ENCODE data around the gene IRX6. TPM values are rescaled to one million over a fixed set of nuclear protein-coding genes. Genes with fewer than 3 reads are reported as not detected.

IRX6 gene
- total RNA-seq, 1 experiment from 2014 or later: 0.22 TPM

GRCh38 chr16:55372792-55373488 is 48.9 kb downstream of the IRX6 start:
- ChIA-PET POLR2A (no interaction called here), CTCF (interaction anchor here (0.6 to 1.0 kb wide), 5 partner anchors 25 to 351 kb away, joined by 3 to 4 read pairs (median 3); partner anchors contain the start of gene IRX6)
- no peak overlapping the region for H3K27ac Mint-ChIP-seq
- no peak overlapping the region for H3K4me3 Mint-ChIP-seq
- peaks cover 24% of the 10 kb centered on the region for H3K27me3 Mint-ChIP-seq (ENCODE audit: low read depth)
- ATAC-seq: no peak
- TF ChIP-seq USF2 (CRISPR knock-in tag; IDR thresholded peaks at IDR 0.05): no peak
- TF ChIP-seq NR2C2 (CRISPR knock-in tag; IDR thresholded peaks at IDR 0.05): no peak
- no peak for TF ChIP-seq GABPB1 (CRISPR knock-in tag; IDR thresholded peaks at IDR 0.05)
- no peak for TF ChIP-seq PRDM15 (CRISPR knock-in tag; IDR thresholded peaks at IDR 0.05)
- no peak for TF ChIP-seq JUN (CRISPR knock-in tag; IDR thresholded peaks at IDR 0.05)
- TF ChIP-seq ZNF671 (CRISPR knock-in tag; IDR thresholded peaks at IDR 0.05): no peak
- TF ChIP-seq ZNF121 (CRISPR knock-in tag; IDR thresholded peaks at IDR 0.05): no peak
- no peak for TF ChIP-seq NFE2L1 (CRISPR knock-in tag; IDR thresholded peaks at IDR 0.05)
- TF ChIP-seq ZNF423 (CRISPR knock-in tag; IDR thresholded peaks at IDR 0.05): no peak
- TF ChIP-seq CREM (CRISPR knock-in tag; IDR thresholded peaks at IDR 0.05): no peak
- no peak for TF ChIP-seq KAT7 (CRISPR knock-in tag; IDR thresholded peaks at IDR 0.05; ENCODE audit: borderline replicate concordance)
- TF ChIP-seq AR (CRISPR knock-in tag; IDR thresholded peaks at IDR 0.05): no peak
- TF ChIP-seq GTF2I (CRISPR knock-in tag; conservative IDR thresholded peaks at IDR 0.05): no peak
- TF ChIP-seq PREB (CRISPR knock-in tag; IDR thresholded peaks at IDR 0.05; ENCODE audit: borderline replicate concordance): no peak
- no peak for TF ChIP-seq E2F4 (CRISPR knock-in tag; IDR thresholded peaks at IDR 0.05; ENCODE audit: borderline replicate concordance, low read depth)
- TF ChIP-seq ZMAT4 (CRISPR knock-in tag; IDR thresholded peaks at IDR 0.05): no peak
- no peak for TF ChIP-seq ZNF138 (CRISPR knock-in tag; conservative IDR thresholded peaks at IDR 0.05)
- no peak for TF ChIP-seq ATF6 (CRISPR knock-in tag; IDR thresholded peaks at IDR 0.05)
- TF ChIP-seq ATF3 (CRISPR knock-in tag; conservative IDR thresholded peaks at IDR 0.05): no peak
- TF ChIP-seq ZSCAN18 (CRISPR knock-in tag; IDR thresholded peaks at IDR 0.05): no peak
- H3K4me1 Mint-ChIP-seq: peaks cover 17% of the 10 kb centered on the region
- no peak for DNase-seq (ENCODE audit: low spot score)
- no peaks in the 10 kb centered on the region for H3K9me3 Mint-ChIP-seq
- no peaks in the 10 kb centered on the region for H3K36me3 Mint-ChIP-seq

Measured in WTC11 (cell line).